ENCODE measurements around the gene HDAC3.
"Not testable (repeated sequence)": the region's sequence is repeated elsewhere in the genome, so short reads cannot be mapped to it uniquely, and the experiment has no call there.

HDAC3 gene

GRCh38 chr5:141633871-141634561, 2.6 kb downstream of the HDAC3 start:
- no peak for DNase-seq

DNA sequence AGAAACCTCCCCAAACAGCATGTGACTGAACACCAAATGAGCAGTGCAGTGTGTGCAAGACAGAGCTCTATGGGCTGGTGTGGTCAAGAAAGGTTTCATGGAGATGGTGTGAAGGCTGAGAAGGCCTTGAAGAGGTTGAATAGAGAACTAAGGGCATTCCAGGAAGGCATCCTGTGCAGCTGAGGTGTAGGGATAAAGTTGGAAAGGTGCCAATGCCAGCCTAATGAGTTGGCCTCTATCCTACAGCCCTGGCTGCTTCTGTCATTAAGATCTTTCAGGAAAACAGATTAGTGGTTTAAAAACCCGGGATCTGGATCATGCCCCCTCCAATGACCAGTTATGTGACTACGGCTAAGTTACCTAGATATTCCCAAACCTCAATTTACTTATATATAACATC, 4.0 kb downstream of the HDAC3 start:
- DNase-seq = no peak

DNA sequence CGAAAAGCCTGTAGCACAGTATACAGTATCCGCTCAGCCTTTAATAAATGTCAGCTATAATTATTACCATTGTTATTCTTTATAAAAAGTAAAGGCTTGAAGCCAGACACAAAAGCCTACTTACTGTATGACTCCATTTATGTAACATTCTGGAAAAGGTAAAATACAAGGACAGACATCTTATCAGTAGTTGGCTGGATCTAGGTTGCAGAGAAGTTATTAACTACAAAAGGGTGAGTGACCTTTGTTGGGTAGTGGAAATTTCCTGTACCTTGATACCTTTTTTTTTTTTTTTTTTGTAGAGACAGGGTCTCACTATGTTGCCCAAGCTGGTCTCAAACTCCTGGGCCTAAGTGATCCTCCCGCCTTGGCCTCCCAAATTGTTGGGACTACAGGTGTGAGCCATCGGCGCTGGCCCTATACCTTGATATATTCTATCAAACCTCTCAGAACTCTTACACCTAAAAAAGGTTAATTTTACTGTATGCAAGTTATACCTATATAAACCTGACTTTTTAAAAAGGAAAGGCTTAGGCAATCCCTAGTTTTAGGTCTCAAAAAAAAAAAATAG, 6.0 kb downstream of the HDAC3 start:
- DNase-seq = no peak

- no peak for DNase-seq
These were observed 8.4 kb downstream of the HDAC3 start for GRCh38 chr5:141628175-141628788.

DNA sequence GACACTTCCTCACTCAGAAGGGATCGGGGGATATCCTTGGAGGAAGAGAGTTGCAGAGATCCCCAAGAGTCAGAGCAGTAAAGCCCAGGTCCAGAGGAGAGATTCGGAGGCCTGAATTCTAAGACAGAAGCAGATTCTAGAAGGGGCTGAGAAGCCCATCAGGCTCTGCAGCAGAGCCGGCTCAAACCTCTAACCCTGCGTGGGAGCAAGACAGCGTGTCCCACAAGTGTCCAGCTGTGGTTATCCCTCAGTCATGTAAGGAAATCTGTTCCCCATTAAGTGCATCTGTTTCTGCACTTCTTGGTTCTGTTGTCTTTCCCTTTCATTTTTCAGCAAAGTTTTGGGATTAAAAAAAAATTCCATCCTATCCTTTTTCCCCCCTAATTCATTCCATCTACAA, 13.0 kb downstream of the HDAC3 start:
- DNase-seq = no peak

DNA sequence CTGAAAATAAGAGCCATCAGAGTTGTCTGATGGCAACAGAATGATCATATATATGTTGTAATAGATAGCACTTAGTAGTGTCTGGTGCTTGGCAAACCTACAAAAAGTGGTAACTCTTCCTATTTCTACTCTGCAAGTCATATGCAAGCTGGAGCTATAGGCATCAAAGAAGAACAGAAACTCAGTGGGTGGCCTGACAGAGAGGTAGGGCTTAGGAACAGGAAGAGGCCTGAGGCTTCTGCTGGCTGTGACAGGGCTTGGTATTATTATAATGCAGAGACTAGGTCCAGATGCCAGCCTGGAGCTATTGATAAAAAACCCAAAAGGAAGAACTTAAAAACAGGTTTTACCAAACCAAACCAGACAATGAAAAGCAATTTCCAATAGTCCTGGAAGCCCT, 13.5 kb downstream of the HDAC3 start:
- DNase-seq = no peak

DNA sequence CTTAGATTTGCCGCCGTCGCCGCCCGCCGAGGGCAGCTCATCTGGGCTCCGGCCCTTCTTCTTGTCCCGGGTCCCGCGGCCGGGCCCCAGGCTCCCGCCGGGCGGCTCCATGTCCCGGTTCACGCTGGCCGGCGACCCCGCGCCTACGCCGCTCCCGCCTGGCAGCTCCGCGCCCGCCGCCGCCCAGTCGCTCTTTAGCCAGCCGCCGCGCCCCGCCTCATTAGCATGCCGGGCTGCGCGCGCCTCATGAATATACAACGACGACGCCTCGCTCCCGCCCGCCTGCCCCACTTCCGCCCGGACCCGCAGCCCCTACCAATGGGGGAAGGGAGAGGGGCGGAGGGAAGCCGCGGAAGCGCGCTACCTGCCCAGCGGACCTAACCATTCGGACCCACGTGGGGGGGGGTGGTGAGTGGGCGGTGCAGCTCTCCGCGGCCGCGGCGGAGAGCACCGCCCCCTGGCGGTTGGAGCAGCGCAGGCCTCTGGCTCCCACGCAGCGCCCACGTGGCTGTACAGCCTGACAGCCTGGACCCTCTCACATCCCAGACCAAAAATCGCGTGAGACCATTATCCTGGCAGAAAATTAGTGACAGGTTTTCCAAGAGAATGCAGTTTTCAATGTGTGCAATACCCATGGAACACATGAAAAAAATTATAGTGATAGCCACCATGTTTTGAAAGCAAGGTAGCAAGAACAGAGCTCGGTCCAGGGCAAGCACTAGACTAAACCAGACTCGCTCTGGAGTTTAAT, 17.7 kb downstream of the HDAC3 start, which contains the start of gene DIAPH1:
TSS of gene DIAPH1 (minus strand) at position 197 of the 751 bp plus-strand sequence. CDS start at position 111, 86 bp downstream.
- peak; percentile 93 to 97 for DNase-seq

DNA sequence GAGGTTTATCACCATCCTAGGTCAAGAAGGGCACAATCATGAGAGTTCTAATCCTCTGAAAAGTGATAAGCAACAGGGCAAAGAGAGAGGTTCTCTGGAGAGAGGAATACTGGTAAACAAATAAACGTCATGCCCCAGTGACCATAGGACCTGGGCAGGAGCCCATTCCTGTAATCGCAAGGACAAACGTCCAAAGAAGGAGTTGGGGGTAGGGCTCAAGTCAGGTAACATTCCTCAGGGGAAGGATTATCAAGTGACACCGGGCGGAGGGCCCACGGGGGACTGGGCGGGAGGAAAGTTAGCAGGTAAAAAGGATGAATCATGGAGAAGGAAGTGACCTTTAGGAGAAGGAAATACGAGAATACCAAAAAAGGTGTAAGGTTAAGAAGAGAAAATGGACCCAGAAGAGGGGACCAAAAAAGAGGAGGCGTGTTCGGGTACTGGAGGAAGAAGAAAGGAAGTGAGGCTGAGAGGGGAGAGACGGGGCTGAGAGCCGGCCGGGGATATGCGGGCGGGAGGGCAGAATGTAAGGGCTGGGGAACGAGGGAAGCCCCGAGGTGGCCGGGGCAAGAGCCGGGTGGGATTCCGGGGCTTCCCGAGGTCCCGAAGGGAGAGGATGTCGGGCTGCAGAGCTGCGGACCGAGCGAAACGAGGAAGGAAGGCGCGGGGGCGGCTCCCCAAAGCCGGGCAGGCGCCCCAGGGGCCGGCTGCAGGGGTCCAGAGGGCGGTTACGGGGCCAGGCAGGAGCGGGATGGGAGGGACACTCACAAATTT, 18.4 kb downstream of the HDAC3 start:
- peak; percentile 34 to 70 for DNase-seq

- no peak for DNase-seq
These were observed 19.0 kb downstream of the HDAC3 start for GRCh38 chr5:141617682-141618029.

DNA sequence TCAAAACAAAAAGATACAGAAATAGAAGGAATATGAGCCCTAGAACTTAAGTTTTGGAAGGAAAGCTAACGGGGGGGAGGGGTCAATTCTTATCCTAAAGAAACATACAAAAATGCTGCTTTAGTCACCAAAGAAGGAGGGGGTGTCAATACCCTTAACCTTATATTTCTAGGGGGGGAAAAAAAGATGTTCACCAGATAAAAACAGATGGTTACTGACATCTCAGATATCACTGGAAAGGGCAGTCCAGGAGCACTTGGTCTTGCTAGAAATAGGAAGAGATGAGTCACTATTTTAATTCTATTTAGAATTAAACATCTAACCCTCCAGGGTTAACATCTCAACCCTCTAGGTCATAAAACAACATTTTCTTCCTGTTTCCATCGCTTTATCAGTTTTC, 19.5 kb downstream of the HDAC3 start:
- no peak for DNase-seq

GRCh38 chr5:141615991-141616720, 20.5 kb downstream of the HDAC3 start:
- no peak for DNase-seq

GRCh38 chr5:141613344-141613743, 23.3 kb downstream of the HDAC3 start:
- DNase-seq = no peak

- no peak for DNase-seq
These were observed 25.4 kb downstream of the HDAC3 start for GRCh38 chr5:141611289-141611688.

DNA sequence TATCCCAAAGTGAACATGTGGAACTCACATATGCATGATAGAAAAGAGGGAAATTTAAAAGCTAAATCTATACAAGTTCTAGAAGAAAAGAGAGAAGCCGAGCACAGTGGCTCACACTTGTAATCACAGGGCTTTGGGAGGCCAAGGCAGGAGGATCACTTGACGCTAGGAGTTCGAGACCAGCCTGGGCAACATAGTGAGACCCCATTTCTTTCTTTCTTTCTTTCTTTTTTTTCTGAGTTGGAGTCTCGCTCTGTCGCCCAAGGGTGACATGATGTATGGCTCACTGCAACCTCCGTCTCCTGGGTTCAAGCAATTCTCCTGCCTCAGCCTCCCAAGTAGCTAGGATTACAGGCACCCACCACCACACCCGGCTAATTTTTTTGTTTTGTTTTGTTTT, 26.7 kb downstream of the HDAC3 start:
- not testable (repeated sequence) for DNase-seq

GRCh38 chr5:141609044-141609443, 27.6 kb downstream of the HDAC3 start:
- DNase-seq = no peak

DNA sequence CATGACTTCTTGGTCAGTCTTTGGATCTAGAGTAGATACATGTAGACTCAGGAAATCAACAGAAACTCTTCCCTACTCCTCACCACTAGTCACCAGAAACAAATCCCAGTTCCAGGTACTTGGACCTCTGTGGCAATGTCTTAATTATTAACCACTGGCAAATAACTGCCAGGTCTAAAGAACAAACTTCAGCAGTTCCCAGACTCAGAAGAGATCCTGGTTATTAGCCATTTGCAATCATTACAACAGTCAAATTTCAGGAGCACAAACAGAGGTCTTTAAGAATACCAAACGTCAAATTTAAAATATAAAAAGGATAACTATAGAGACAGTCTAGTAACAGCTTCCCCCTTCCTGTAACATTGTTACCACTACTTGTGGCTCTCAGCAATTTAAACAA, 28.1 kb downstream of the HDAC3 start:
- DNase-seq = no peak

GRCh38 chr5:141608046-141608445, 28.6 kb downstream of the HDAC3 start:
- no peak for DNase-seq

DNA sequence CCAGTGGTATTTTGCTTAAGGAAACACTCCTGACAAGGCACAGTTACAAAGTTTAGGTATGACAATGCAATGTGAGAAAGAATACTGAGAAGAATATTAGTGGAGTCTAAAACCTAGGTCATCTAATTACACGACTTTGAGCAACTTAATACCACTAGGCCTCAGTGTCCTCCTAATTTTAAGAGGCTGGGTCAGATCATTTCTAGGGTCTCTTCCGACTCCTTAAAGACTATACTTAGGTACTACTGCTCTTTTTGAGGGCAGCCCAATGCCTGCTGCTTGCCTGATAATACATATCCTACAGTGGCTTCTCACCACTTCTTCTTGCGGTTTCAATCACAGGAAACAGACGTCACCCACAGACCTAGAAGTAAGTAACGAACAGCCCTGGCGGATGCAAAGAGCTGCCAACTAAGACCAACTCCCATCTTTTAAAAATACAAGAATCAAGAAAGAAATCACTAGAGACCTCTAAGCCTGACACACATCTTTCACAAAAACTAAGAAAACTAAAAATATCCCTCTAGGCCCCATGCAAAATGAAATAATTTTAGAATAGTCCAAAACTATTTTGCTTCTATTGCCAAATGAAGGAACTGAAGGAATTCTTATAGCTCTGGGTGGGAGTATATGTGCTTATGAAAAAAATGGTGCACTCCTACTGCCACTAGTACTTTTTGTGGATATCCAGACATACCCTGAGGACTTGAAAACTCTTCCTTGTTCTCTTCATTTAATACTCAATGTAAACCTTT, 30.9 kb downstream of the HDAC3 start:
- no peak for DNase-seq

DNA sequence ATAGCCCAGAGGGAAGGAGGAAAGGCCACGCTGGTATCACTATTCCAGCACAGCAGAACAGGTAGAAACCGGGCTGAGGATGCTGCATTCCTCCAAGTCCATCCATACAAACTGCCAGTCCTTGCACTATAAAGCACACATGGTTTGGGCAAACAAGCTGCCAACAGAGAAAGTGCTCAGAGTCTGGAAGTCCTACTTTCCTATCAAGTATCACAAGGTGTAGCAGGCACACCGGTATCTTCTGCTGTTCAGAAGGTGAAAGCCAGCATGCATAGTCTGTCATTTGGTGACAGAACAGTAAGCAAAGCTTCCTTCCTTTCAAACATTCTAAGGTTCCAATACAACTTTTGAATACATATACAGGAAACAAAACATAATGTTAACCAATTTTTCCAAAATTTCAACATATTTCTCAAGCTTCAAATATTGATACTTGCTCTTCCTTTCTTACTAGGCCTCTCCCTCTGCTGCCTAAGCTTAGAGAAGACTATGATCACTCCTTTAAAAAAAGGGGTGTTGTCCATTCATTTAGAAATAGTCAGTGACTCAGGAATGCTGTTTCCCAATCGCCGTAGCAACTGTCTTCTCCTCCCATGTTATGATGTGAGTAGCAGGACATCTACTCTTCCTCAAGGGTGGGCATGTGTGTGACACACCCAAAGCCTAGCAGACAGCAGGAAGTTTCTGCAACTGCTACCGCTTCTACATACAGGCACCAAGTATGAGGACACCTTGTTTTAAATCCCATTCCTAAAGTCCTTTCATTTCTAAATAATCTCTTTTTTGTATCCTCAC, 32.5 kb downstream of the HDAC3 start:
- peak; percentile 89 to 97 for DNase-seq

GRCh38 chr5:141602606-141603005, 34.0 kb downstream of the HDAC3 start:
- no peak for DNase-seq

Measured in SW 1271 (cell line).